LHCN-M2 (cell line): ENCODE data around the gene TAGLN. TPM values are rescaled to one million over a fixed set of nuclear protein-coding genes. Genes with fewer than 3 reads are reported as not detected.
"Not testable (repeated sequence)": the region's sequence is repeated elsewhere in the genome, so short reads cannot be mapped to it uniquely, and the experiment has no call there.

ENCODE experiments used
- DNase-seq: peaks from one replicate; pipeline ENCODE4 v3.0.0-alpha.2; 2012; ENCODE audit warnings: low read depth
- total RNA-seq: library from RNA; depleted of rRNA; stranded (reverse); fragments of >200 nt; gene quantifications from 2 replicates; pipeline ENCODE4 v1.2.3, GENCODE V29; 2014

Gene TAGLN
- total RNA-seq, 1 experiment from 2014 or later = 486 TPM

DNA sequence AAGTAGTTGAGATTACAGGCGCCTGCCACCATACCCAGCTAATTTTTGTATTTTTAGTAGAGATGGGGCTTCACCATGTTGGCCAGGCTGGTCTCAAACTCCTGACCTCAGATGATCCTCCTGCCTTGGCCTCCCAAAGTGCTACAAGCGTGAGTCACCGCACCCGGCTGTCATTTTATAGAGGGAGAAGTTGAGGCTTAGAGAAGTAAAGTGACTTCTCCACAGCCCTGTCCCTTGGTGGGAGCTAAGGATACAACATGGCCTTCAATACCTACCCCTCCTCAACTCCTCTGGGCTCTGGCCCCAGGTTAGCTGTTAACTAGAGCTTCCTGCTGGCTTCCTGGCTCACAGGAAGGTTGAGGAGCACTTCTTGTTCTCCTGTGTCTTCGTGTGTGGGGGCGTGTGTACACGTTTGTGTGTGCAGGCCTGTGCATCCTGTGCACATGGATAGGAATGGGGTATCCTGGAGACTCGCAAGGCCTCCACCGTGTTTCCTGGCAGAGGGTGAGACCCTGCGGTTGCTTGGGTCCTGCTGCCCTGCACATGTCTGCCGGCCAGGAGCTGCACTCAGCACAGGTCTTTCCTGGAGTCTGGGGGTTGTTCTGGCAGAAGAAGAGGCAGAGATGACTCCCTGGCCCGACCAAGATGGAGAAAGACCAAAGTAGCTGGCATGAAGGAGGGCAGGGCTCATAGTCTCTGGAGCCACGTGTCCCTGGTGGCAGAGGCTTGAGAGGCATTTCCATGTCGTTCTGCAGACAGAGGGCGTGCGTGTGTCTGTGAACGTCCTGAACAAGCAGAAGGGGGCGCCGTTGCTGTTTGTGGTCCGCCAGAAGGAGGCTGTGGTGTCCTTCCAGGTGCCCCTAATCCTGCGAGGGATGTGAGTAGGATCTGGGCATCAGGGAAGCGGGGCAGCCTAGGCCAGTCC, 18.2 kb upstream of the TAGLN start:
- DNase-seq = peak; percentile 78

DNA sequence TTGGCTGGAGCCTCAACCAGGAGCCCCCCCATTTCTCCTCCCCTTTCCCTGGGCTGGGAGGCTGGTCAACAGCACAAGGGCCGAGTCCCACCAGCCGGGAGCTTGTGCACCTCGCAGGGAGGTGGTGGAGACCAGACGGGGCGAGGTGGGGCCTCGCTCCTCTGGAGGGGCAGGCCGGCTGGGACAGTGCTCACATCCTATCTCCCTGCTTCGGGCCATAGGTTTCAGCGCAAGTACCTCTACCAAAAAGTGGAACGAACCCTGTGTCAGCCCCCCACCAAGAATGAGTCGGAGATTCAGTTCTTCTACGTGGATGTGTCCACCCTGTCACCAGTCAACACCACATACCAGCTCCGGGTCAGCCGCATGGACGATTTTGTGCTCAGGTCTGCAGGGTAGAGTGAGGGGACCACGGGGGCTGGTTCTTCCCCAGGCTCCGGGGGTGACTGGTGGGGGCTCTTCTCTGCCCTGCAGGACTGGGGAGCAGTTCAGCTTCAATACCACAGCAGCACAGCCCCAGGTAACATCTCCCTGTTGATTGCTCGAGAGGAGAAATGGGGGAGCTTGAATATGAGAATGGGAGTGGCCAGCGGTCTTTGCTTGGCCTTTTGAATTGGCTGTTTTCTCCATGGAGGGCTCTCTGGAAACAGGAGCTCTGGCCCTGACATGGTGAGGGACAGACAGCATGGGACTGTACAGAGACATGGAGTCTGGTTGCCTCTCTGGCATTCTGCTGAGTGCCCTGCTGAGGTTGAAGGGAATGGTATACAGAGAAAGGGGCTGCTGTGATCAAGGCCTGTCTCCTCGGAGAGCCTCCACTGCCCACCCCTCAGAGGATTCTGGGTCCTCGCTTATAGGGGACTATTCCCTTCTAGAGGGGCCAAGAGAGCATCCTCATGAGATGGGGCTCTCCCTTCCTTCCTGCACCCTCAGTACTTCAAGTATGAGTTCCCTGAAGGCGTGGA, 17.3 kb upstream of the TAGLN start:
- DNase-seq = no peak

DNA sequence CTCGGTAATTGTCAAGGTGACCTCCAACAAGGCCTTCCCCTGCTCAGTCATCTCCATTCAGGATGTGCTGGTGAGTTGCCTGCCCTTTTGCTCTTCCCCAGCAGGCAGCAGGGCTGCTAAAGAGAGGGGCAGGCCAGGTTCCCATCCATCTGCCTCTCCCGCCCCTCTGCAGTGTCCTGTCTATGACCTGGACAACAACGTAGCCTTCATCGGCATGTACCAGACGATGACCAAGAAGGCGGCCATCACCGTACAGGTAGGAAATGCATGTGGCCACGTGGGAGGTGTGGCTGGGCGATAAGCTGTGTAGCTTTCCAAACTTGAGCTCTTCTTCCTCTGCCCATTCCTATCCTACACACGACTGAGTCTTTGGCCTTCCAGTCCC, 16.6 kb upstream of the TAGLN start:
- DNase-seq = no peak

DNA sequence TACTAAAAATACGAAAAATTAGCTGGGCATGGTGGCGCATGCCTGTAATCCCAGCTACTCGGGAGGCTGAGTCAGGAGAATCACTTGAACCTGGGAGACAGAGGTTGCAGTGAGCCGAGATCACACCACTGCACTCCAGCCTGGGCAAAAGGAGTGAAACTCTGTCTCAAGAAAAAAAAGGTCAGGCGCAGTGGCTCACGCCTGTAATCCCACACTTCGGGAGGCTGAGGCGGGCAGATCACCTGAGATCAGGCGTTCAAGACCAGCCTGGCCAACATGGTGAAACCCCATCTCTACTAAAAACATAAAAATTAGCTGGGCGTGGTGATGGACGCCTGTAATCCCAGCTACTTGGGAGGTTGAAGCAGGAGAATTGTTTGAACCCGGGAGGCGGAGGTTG, 16.0 kb upstream of the TAGLN start:
- DNase-seq = not testable (repeated sequence)

DNA sequence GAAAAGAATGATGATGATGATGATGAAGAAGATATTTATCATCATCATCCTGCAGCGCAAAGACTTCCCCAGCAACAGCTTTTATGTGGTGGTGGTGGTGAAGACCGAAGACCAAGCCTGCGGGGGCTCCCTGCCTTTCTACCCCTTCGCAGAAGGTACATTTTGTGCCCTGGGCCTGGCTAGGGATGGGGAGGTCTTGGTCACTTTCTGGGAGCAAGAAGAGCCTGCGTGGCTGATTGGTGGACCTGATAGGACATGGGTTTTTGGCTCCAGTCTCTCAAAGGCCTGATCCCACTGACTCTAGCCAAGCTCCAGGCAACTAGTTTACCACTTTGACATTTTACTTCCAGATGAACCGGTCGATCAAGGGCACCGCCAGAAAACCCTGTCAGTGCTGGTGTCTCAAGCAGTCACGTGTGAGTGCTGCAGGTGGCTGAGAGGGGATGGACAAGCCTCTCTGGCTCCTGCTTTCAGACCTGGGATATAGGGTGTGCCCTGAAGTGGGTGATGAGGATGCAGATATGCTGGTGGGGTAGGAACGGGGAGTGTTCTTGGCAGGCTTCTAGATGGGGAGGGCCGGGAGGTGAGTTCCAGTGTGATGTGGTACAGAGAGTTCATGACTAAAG, 15.3 kb upstream of the TAGLN start:
- no peak for DNase-seq

DNA sequence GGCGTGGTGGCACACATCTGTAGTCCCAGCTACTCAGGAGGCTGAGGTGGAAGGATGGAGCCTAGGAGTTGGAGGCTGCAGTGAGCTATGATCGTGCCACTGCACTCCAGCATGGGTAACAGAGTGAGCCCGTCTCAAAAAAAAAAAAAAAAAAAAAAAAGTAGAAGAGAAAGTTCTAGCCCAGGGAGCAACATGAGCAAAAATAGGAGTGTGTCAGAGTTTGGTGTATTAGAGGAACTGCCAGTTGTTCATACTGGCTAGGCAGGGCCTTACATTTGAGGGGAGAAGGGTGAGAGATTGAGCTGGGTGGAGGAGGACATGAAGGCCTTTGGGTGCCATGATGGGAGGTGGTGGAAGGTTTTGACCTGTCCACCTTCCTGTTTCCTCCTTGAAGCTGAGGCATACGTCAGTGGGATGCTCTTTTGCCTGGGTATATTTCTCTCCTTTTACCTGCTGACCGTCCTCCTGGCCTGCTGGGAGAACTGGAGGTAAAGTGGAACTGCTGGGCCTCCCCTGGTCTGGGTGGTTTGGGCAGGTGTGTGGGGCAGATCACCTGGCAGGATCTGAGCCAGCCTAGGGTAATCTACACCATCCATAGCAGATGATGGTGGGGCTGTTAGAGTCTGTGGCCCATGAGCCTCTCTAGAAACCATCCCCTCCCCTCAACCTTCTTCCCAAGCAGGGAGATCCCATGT, 13.3 kb upstream of the TAGLN start:
- no peak for DNase-seq

DNA sequence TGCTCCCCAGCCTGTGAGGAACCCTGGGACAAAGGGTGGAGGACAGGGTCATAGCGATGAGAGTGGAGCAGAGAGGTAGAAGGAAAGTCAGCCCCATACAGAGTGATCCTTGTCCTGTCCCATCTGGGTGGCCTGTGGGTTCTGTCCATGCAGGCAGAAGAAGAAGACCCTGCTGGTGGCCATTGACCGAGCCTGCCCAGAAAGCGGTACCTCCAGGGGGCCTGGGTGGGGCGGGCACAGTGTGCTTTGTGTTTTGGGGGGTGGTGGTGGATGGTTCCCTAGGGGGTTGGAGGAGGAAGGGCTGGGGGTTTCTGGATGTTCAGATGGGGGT, 12.8 kb upstream of the TAGLN start:
- no peak for DNase-seq

DNA sequence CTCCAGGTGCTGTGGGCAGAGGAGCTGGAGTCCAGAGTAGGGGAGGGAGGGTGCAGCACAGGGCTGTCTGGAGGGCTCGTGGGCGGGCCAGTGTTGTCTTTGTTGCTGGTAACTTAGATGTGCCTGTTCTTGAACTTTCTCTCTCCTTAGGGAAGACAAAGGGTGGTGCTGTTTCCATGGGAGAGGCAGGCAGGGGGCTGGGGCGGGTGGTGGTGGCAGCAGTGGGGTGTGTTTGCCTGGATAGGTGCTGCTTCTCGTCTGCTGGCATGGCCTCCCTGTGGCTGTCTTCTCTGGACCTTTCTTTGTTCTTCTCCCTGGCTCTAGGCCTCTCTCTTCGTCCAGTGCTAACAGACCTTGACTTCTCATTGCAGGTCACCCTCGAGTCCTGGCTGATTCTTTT, 12.2 kb upstream of the TAGLN start:
- no peak for DNase-seq

DNA sequence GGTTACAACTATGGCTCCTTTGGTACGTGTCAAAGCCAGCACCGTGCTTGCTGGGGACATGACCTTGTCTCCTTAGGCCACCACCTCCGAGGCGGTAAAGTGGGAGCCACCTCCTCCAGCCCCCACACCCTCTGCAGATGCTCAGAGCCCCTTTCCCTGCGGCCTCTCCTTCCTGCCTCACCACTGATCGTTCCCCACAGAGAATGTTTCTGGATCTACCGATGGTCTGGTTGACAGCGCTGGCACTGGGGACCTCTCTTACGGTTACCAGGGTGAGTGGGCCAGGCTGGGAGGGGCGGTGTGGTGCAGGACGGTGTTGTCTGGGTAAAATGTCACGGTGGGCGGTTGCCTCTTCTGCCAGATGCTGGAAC, 11.8 kb upstream of the TAGLN start:
- DNase-seq = no peak

DNA sequence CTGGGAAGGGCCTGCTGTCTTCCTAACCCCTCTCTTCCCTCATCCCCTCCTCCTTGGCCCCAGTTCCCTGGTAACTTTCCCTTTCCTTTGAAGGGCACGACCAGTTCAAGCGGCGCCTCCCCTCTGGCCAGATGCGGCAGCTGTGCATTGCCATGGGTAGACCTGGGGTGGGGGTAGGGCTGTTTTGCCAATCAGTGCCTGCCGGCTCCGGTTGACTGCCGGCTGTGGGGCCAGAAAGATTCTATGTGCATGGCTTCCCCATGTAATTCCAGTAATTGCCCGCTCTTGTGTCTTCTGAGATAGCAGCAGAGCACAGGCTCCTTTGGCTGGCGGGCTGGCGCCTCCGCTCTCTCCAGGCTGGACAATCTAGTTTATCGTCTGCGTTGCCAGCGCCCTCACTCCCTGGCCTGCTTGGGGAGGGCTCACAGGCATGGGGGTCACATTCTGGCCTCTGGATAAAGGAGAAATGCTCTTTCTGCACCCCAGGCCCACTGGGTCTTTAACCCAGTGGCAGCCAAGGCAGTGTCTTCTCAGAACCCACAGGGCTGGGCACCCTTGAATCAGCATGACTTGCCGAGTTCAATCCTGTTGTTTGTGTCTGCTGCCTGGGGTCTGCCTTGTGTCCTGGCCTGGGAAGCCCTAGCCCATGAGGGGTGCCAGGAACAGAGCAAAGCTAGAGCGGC, 11.2 kb upstream of the TAGLN start:
- no peak for DNase-seq

DNA sequence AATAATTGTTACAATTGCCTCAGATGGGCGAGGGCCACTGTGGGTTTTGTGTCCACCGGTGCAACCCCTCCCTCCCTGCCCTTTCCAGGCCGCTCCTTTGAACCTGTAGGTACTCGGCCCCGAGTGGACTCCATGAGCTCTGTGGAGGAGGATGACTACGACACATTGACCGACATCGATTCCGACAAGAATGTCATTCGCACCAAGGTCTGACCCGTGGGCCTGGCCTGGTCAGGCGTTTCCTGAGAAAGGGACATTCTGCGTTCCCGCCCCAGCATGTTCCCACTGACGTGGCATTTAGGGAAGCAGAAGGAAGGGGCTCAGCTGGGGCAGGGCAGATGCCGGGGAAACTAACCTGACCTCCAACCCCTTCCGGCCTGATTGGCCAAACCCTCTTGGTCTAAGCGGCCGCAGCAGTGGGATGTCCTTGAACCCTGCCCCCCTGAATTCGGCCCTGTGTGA, 10.5 kb upstream of the TAGLN start:
- no peak for DNase-seq

DNA sequence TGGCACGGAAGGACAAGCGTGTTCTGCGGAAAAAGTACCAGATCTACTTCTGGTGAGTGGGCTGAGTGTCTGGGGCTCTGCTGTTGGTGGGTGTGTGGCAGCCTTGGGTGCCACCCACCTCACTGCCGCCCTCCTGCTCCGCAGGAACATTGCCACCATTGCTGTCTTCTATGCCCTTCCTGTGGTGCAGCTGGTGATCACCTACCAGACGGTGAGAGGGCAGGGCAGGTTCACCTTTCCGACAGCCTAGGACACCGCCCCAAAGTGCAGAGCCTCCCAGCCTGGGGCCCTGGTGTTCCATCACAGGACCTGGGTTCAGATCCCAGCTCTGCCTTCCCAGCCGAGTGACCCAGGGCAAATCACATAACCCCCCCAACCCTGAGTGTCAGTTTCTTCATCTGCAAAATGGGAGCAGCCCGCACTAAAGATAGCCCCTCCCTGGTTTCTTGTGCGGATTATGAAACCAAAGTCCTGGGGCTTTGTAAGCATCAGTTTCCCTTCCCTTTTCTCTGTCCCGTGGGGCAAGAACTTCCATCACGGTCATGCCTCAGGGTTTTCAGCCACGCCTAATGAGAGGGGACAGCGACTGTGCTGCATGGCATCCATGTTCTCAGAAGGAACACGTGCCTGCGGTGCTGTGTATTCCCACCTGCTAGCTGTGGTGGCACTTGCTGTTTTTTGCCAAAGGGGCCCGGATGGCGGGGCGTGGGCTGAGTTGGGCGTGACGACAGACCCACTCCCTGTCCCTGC, 9.8 kb upstream of the TAGLN start:
- no peak for DNase-seq

DNA sequence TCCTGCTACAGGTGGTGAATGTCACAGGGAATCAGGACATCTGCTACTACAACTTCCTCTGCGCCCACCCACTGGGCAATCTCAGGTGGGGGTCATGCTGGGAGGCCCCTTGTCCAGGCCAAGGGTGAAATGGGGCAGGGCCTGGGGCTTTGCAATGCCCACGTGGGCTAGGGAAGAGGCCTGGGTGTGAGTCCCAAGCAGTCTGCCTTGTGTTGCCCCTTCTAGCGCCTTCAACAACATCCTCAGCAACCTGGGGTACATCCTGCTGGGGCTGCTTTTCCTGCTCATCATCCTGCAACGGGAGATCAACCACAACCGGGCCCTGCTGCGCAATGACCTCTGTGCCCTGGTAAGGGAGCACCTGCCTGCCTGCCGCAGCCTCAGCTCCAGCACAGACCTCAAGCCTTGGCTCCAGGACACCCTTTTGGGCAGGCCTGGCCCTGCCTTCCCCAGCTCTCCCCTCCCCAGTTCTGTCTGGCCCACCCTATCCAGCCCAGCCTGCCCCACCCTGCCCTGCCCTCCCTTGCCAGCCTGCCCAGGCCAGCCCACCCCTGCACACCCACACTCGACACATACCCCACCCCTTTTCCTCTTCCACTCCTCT, 9.1 kb upstream of the TAGLN start:
- no peak for DNase-seq

DNA sequence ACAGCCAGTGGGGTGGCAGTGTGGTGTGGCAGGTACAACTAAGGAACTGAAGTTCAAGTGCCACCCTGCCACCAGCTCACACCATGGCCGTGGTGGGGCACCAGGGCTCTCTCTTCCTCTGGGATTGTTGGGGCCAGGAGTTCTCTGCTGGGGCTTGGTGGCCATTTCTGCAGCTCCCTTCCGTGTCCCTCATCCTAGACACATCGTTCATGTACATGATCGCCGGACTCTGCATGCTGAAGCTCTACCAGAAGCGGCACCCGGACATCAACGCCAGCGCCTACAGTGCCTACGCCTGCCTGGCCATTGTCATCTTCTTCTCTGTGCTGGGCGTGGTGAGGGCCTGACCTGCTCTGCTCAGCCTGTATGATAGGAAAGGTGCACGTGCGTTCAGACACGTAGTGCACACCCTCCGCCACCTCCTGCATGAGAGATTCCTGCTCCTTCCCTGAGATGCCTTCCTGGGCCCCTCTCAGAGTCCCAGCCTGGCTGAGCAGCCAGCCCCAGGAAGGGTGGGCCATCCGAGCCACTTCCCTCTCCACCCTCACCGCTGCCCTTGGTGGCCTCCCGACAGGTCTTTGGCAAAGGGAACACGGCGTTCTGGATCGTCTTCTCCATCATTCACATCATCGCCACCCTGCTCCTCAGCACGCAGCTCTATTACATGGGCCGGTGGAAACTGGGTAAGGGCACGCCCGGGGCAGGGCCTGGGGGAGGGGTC, 7.3 kb upstream of the TAGLN start:
- no peak for DNase-seq

DNA sequence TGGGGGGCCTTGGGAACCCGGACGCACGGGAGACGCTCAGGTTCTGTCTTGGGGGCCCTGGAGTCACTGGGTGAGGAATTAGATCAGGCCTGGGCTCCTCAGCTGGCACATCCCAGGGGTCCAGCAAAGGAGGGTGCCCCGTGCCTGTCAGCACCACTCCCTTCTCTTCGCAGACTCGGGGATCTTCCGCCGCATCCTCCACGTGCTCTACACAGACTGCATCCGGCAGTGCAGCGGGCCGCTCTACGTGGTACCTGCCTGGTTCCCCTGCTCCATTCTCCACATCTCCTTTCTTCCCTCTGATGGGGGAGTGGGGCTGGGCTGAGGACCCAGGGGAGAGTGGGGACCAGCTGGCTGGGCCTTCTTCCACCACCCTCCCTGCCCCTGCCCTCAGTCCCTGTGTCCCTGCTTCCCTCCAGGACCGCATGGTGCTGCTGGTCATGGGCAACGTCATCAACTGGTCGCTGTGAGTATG, 6.7 kb upstream of the TAGLN start:
- DNase-seq = no peak

DNA sequence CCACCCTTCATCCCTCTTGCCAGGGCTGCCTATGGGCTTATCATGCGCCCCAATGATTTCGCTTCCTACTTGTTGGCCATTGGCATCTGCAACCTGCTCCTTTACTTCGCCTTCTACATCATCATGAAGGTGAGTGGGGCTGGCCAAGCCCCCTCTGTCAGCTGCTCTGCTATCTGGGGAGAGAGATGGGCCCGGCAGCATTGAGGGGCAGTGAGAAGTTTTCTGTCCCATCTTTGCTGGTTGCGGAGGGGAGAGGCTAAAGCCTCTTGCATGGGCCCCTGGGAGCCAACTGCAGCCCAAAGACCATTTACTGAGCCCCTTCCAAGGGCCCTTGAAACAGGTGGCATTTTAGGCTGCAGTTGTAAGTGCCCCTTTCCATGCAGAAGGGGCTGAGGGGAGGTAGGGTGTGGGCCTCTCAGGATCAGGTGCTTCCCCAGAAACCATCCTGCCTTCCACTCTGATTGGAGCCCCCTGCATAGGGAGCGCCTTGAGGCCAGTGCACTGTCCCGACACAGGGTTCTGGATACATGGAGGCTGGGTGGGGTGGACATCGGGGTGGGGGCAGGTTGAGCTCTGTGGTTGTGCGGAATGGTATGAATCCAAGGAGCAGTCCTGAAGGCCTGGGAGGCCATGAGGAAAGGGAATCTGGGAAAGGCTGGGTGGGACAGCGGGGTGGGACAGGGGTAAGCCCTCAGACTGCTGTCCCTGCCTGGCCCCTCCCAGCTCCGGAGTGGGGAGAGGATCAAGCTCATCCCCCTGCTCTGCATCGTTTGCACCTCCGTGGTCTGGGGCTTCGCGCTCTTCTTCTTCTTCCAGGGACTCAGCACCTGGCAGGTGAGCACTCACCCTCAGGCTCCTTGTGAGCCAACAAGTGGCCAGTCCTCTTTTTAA, 5.8 kb upstream of the TAGLN start:
- DNase-seq = no peak

DNA sequence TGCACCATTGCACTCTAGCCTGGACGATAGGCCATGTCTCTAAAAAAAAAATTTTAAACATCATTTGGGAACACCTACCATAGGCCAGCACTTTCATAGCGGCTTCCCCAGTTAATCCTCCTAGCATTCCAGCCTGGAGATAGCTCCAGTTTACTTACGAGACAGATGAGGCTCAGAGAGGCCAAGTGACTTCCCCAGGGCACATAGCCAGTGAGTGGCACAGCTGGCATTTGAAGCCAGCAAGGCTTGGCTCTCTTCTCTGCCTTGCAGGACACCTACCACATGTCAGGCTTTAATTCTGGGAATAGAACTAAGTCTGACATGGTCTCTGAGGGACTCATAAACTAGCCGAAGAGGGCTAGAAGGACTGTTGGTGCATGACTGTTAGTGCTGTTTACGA, 4.9 kb upstream of the TAGLN start:
- DNase-seq = no peak

DNA sequence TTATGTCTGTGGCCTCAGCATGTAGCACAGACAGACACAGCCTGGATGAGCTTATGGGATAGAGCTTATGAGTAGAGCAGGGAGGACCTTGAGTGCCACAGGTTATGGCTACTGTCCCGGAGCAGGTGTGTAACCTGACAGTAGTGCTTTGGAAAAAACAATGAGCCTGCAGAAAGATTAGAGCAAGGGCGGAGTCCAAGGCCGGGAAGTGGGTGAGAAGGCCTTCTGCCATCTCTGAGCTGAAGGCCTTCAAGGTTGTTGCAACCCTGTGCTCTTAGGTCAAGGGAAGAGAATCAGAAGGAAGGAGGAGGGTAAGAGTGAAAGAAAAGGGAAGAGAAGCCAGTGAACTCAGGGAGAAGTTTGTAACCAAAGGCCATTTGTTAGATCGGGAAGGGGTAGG, 3.9 kb upstream of the TAGLN start:
- no peak for DNase-seq
